Measurements from ENCODE around the gene XYLT1.

Gene XYLT1

GRCh38 chr16:17391715-17392114 is 79.0 kb downstream of the XYLT1 start:
- no peaks in the 10 kb centered on the region for H3K36me3 ChIP-seq (ENCODE audit: insufficient read depth, low read length)
- TF ChIP-seq POLR2AphosphoS5 (IDR thresholded peaks at IDR 0.05; ENCODE audit: borderline replicate concordance, low read depth, low read length): no peak
- no peak for TF ChIP-seq FOXP2 (optimal IDR thresholded peaks at IDR 0.05; ENCODE audit: control extremely low read depth, extremely low read length, insufficient read depth)
- no peak for TF ChIP-seq EZH2 (IDR thresholded peaks at IDR 0.05)
- H3K4me3 ChIP-seq: no peak overlapping the region
- no peaks in the 10 kb centered on the region for H3K9me3 ChIP-seq (ENCODE audit: low read depth, low read length)
- H3K27ac ChIP-seq: no peak overlapping the region
- DNase-seq (ENCODE audit: low read depth, low spot score): no peak
- no peak overlapping the region for H3K9ac ChIP-seq (ENCODE audit: insufficient read length)

DNA sequence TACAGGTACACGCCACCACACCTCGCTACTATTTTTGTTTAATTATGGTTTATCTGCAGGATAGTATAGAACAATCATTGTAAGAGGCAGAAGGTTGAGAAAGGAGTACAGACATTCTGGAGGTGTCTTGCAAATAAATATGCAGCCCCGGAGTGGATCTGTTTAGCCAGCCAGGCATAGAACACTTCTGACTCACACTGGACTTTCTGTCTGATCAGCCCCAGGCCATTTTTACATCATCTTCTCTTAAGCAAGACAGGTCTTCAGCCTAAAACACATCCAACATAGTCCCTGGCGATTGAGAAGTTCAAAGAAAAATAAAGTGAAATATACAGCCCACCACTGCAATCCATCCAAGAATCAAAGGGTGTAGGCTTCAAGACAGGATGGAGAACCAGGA is 81.4 kb downstream of the XYLT1 start:
- no peak overlapping the region for H3K9ac ChIP-seq (ENCODE audit: insufficient read length)
- H3K27ac ChIP-seq: no peak overlapping the region
- no peaks in the 10 kb centered on the region for H3K9me3 ChIP-seq (ENCODE audit: low read depth, low read length)
- TF ChIP-seq FOXP2 (optimal IDR thresholded peaks at IDR 0.05; ENCODE audit: control extremely low read depth, extremely low read length, insufficient read depth): no peak
- no peak for TF ChIP-seq POLR2AphosphoS5 (IDR thresholded peaks at IDR 0.05; ENCODE audit: borderline replicate concordance, low read depth, low read length)
- no peak for TF ChIP-seq EZH2 (IDR thresholded peaks at IDR 0.05)
- no peak overlapping the region for H3K4me3 ChIP-seq
- no peaks in the 10 kb centered on the region for H3K36me3 ChIP-seq (ENCODE audit: insufficient read depth, low read length)
- DNase-seq (ENCODE audit: low read depth, low spot score): no peak

DNA sequence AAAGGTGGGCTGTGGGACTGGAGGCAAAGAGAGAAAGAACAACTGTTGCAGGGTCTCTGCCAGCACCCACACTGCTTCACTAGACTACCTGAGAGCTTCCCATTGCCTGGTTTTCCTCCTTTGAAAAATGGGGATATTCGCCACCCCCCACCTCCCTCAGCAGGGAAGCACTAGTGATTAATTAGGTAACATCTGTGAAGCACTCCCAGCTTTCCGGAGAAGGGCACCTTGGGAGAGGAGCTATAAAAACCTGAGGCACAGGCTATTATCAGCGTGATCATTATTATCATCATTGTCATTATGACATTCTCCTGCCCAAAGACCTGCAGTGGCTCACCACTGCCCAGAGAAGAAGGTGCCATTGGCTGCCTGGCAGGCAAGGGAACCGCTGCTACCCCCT is 83.5 kb downstream of the XYLT1 start:
- H3K27ac ChIP-seq: no peak overlapping the region
- no peaks in the 10 kb centered on the region for H3K36me3 ChIP-seq (ENCODE audit: insufficient read depth, low read length)
- no peak for DNase-seq (ENCODE audit: low read depth, low spot score)
- no peak overlapping the region for H3K9ac ChIP-seq (ENCODE audit: insufficient read length)
- no peak overlapping the region for H3K4me3 ChIP-seq
- TF ChIP-seq EZH2 (IDR thresholded peaks at IDR 0.05) (no peak), FOXP2 (optimal IDR thresholded peaks at IDR 0.05; ENCODE audit: control extremely low read depth, extremely low read length, insufficient read depth) (no peak), POLR2AphosphoS5 (IDR thresholded peaks at IDR 0.05; ENCODE audit: borderline replicate concordance, low read depth, low read length) (no peak)
- no peaks in the 10 kb centered on the region for H3K9me3 ChIP-seq (ENCODE audit: low read depth, low read length)

DNA sequence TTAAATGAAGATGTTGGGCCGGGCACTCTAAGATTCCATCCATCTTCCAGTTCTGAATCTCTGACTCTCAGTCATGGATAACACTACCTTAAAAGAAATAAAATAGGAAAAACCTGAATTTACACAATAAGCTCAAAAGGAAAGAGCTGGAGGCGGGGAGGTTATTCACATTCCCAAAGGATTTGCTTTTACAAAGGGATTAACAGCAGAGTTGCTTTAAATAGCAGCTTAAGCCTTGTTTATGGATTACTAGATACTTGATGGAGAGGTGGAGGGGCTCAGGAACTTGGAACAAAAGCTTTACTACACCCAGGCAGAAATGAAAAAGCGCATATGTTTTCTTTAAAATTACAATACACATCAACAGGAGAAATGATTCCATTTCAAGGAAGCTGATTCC is 84.5 kb downstream of the XYLT1 start:
- no peaks in the 10 kb centered on the region for H3K9me3 ChIP-seq (ENCODE audit: low read depth, low read length)
- no peak overlapping the region for H3K4me3 ChIP-seq
- H3K27ac ChIP-seq: no peak overlapping the region
- no peaks in the 10 kb centered on the region for H3K36me3 ChIP-seq (ENCODE audit: insufficient read depth, low read length)
- TF ChIP-seq EZH2 (IDR thresholded peaks at IDR 0.05) (no peak), FOXP2 (optimal IDR thresholded peaks at IDR 0.05; ENCODE audit: control extremely low read depth, extremely low read length, insufficient read depth) (no peak), POLR2AphosphoS5 (IDR thresholded peaks at IDR 0.05; ENCODE audit: borderline replicate concordance, low read depth, low read length) (no peak)
- no peak for DNase-seq (ENCODE audit: low read depth, low spot score)
- H3K9ac ChIP-seq (ENCODE audit: insufficient read length): no peak overlapping the region

- no peak overlapping the region for H3K9ac ChIP-seq (ENCODE audit: insufficient read length)
These were observed 86.3 kb downstream of the XYLT1 start for GRCh38 chr16:17384471-17384870.

GRCh38 chr16:17382949-17383863 is 87.6 kb downstream of the XYLT1 start:
- DNase-seq (ENCODE audit: low read depth, low spot score): no peak
- H3K9me3 ChIP-seq (ENCODE audit: low read depth, low read length): no peaks in the 10 kb centered on the region
- H3K36me3 ChIP-seq (ENCODE audit: insufficient read depth, low read length): no peaks in the 10 kb centered on the region
- no peak overlapping the region for H3K27ac ChIP-seq
- TF ChIP-seq POLR2AphosphoS5 (IDR thresholded peaks at IDR 0.05; ENCODE audit: borderline replicate concordance, low read depth, low read length): no peak
- no peak for TF ChIP-seq FOXP2 (optimal IDR thresholded peaks at IDR 0.05; ENCODE audit: control extremely low read depth, extremely low read length, insufficient read depth)
- TF ChIP-seq EZH2 (IDR thresholded peaks at IDR 0.05): no peak
- H3K4me3 ChIP-seq: no peak overlapping the region
- no peak overlapping the region for H3K9ac ChIP-seq (ENCODE audit: insufficient read length)

More at GRCh38 chr16:17384471-17384870, 86.3 kb downstream of the XYLT1 start:
- TF ChIP-seq POLR2AphosphoS5 (IDR thresholded peaks at IDR 0.05; ENCODE audit: borderline replicate concordance, low read depth, low read length) (no peak), FOXP2 (optimal IDR thresholded peaks at IDR 0.05; ENCODE audit: control extremely low read depth, extremely low read length, insufficient read depth) (no peak), EZH2 (IDR thresholded peaks at IDR 0.05) (no peak)
- H3K36me3 ChIP-seq (ENCODE audit: insufficient read depth, low read length): no peaks in the 10 kb centered on the region
- H3K9me3 ChIP-seq (ENCODE audit: low read depth, low read length): no peaks in the 10 kb centered on the region
- no peak for DNase-seq (ENCODE audit: low read depth, low spot score)
- H3K27ac ChIP-seq: no peak overlapping the region
- no peak overlapping the region for H3K4me3 ChIP-seq

DNA sequence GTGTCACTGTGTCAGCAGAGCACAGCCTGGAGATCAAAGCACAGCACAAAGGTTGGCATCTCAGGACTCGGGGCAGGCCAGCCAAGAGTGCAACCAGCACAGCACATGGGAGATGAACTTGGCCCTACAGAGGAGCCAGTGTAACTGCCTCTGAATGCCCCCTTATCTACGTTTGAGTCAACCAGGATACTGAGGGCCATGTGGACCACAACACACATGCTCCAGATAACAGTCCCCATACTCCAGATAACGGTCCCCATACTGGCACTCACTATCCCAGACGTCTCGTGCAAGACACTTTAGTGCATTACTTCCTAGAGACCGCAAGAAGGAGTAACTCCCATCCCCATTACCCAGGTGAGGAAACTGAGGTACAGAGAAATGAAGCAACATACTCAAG is 88.2 kb downstream of the XYLT1 start:
- no peaks in the 10 kb centered on the region for H3K36me3 ChIP-seq (ENCODE audit: insufficient read depth, low read length)
- no peaks in the 10 kb centered on the region for H3K9me3 ChIP-seq (ENCODE audit: low read depth, low read length)
- no peak overlapping the region for H3K9ac ChIP-seq (ENCODE audit: insufficient read length)
- H3K4me3 ChIP-seq: no peak overlapping the region
- TF ChIP-seq POLR2AphosphoS5 (IDR thresholded peaks at IDR 0.05; ENCODE audit: borderline replicate concordance, low read depth, low read length) (no peak), FOXP2 (optimal IDR thresholded peaks at IDR 0.05; ENCODE audit: control extremely low read depth, extremely low read length, insufficient read depth) (no peak), EZH2 (IDR thresholded peaks at IDR 0.05) (no peak)
- DNase-seq (ENCODE audit: low read depth, low spot score): no peak
- no peak overlapping the region for H3K27ac ChIP-seq

DNA sequence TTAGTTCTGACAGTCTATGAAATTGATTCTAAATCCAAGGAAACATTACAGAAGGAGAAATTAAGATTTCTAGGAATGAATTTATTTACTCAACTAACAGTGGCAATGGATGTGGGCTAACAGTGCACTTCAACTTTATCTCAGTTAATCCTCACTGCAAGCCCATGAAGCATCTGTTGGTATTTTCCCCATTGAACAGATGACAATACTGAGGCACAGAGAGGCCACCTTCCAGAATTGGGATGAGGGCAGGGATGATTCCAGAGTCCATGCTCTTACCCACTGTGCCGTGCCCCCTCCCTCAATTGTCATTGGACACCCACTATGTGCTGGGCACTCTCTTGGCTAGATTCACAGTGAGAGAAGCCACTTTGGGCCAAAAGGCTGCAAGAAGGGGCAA is 89.0 kb downstream of the XYLT1 start:
- no peak for DNase-seq (ENCODE audit: low read depth, low spot score)
- Histone ChIP-seq H3K9ac (ENCODE audit: insufficient read length) (no peak overlapping the region), H3K27ac (no peak overlapping the region), H3K36me3 (ENCODE audit: insufficient read depth, low read length) (no peaks in the 10 kb centered on the region), H3K9me3 (ENCODE audit: low read depth, low read length) (no peaks in the 10 kb centered on the region), H3K4me3 (no peak overlapping the region)
- TF ChIP-seq POLR2AphosphoS5 (IDR thresholded peaks at IDR 0.05; ENCODE audit: borderline replicate concordance, low read depth, low read length): no peak
- TF ChIP-seq FOXP2 (optimal IDR thresholded peaks at IDR 0.05; ENCODE audit: control extremely low read depth, extremely low read length, insufficient read depth): no peak
- no peak for TF ChIP-seq EZH2 (IDR thresholded peaks at IDR 0.05)

All from SK-N-MC (cell line).